GM18873 (cell line): ENCODE data around the gene BLCAP.
"Not testable (repeated sequence)": the region's sequence is repeated elsewhere in the genome, so short reads cannot be mapped to it uniquely, and the experiment has no call there.

Experiments
- ATAC-seq: cut with Tn5 transposase; IDR thresholded peaks from one replicate; pipeline ENCODE4 v1.9.1; 2021; ENCODE audit warnings: mild to moderate bottlenecking, moderate library complexity, moderate number of reproducible peaks; ENCODE audit not compliant: unreplicated experiment, low FRiP score

The BLCAP gene

DNA sequence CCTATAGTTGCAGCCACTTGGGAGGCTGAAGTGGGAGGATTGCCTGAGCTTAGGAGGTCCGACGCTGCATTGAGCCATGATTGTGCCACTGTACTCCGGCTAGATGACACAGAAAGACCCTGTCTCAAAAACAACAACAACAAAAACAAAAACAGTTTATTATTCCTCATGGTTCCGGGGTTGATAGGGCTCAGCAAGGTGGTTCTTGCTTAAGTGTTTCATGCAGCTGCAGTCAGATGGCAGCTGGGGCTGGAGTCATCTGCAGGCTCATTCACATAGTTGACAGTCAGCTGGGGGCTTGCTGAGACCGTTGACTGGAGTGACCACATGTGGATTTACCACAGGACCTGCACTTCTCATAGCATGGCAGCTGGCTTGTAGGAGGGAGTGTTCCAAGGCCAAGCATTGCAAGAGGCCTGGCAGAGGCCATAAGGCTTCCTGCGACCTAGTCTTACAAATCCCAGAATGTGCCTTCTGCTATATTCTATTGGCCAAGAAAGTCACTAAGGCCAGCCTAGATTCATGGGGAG is 35.5 kb downstream of the BLCAP start:
- ATAC-seq = no peak

DNA sequence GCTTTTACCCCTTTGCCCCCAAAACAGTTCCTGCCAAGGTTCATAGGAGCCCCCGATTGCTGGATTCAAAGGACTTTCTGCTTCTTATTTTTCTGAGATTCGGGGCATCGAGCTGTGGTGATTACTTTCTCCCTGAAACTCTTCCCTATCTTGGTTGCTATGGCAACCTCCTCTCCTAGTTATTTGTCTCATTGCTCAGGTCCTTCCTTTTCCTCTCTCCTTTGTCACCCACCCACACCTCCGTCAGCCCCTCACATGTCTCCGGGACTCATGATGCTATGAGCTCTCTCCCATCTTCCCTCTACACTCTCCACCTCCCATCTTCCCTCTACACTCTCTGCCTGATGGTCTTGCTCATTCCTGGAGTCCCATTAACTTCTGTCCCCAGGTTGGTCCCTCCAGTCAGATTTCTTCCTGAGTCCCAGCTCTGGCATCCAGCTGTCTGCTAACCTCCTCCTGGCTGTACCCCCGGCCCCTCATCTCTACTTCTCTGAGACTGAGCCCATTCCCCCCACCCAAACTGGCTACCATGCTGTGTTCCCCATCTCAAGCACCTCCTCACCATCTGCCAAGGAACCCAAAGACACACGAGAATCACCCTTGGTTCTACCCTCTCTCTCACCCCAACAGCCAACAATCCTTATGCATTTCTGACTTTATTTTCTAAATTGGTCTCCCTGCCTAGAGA is 36.9 kb downstream of the BLCAP start:
- ATAC-seq = no peak

DNA sequence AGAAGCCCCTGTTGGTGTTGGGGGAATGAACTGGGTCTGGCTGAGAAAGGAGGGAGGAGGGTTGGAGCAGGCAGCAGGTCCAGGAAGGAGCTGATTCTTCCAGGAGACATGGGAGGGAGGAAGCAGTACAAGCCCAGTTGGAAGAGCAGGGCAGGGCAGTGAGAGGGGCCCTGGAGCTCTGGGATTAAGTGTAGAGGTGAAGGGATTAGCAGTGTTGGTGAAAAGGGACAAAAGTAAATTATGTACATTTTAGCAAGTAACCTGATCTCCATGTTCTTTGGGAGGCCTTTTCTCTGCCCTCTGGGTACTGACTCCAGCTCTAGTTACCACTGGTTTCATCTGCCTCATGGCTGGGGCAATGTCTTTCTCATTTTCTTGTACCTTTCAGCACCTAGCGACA is 41.5 kb downstream of the BLCAP start:
- ATAC-seq = not testable (repeated sequence)

DNA sequence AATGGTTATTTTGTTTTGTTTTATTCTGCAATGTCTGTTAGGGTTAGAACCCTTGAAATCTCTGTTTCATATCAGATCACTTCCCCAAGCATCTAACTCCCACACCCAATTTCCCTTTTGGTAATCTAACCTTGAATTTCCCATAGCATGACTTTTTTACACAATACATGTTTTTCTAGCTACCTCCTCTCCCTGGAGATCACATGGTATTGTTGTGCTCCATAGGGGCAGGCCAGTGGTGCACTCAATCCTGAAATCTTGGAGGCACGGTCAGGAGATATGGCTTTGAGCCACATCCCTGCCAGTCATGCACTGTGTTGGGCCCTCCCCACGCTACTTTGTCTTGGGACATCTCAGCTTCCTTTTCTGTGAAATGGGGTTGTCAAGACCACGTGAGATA is 43.3 kb downstream of the BLCAP start:
- ATAC-seq = no peak

DNA sequence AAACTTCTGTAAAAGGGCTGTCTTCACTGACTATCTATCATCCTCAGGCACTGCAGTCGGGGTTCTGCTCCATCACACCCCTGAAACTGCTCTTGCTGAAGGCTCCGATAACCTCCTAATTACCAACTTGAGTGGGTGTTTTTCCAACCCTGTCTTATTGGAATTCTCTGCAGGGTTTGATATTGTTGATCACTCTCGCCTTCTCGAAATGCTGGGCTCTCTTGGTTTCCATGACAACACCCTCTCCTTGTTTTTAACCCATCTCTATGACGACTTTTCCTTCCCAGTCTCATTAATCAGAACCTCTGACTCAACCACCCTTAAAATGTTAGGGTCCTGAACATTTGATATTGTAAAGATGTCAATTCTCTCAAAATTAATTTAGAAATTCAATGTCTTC is 46.1 kb downstream of the BLCAP start:
- no peak for ATAC-seq

DNA sequence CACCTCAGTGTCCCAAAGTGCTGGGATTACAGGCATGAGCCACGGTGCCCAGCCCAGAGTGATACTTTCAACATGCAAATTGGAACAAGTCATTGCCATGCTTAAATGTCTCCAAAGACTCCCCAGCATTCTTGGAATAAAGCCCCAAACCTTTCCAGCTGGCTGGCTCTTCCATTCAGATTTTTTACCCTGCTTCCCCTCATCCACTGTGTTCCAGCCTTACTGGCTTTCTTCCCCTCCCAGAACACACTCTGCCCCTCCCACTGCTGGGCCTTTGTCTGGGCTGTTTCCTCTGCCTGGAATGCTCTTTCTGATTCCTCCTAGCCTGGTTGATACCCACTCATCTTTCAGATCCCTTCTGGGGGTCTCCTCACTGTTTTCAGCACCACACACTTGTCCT is 46.8 kb downstream of the BLCAP start:
- no peak for ATAC-seq

DNA sequence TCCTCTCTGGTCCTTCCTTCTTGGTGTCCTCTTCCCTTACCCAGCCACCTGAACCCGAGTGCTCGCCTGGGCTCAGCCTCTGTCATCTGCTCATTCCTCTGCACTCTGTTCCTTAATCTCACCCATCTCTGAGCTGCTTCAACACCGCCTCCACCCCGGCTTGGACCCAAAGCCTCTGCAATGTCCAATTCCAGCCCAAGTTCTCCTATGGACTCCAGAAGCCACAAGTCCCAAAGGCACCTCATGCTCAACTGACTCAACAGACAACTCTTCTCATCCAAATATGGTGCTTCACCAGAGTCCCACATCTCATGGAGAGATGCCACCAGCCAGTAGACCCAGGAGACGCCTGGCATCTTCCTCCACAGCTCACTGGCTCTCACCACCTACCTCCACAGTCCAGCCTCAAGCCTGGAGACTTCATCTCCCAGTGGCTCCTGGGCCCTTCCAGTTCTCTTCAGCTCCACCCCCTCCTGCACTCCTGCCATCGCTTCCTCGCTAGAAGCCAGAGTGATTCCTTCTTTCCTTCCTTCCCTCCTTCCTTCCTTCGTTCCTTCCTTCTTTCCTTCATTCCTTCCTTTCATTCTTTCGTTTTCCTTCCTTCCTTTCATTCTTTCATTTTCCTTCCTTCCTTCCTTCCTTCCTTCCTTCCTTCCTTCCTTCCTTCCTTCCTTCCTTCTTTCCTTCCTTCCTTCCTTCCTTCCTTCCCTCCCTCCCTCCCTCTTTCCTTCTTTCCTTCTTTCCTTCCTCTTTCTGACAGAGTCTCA is 47.6 kb downstream of the BLCAP start:
- no peak for ATAC-seq

DNA sequence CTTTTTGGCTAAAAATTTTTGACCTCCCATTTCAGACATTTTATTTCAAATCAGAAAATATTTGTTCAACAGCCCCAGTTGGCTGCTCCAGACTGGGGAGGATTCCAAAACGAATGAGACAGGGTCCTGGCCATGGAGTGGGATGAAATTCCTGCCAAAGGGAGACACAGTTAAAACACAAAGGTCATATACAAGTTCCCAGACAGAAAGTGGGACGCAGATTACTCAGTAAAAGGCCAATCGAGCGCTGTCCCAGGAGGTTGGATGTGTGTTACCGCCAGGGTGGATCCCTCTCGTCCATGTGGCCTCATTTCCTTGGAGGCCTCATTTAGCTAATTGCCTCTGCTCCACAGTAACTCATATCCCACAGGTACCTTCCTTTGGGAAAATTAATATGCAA is 48.4 kb downstream of the BLCAP start:
- ATAC-seq = no peak

DNA sequence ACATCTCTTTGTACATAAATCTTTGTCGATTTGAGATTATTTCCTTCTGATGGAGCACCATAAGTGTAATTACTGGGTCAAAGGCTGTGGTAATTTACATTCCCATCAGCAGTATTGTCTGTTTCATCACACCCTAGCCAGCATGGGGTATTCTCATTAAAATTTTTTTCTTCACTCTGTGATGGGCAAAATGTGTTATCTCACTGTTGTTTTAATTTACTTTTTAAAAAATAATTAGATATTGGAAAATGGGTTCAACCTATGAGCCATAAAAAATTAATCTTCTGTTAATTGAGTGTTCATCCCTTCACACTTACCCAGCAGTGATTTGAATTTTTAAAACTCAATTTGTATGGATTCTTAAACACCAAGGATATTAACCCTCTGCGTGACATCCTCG is 50.6 kb downstream of the BLCAP start:
- ATAC-seq = no peak

DNA sequence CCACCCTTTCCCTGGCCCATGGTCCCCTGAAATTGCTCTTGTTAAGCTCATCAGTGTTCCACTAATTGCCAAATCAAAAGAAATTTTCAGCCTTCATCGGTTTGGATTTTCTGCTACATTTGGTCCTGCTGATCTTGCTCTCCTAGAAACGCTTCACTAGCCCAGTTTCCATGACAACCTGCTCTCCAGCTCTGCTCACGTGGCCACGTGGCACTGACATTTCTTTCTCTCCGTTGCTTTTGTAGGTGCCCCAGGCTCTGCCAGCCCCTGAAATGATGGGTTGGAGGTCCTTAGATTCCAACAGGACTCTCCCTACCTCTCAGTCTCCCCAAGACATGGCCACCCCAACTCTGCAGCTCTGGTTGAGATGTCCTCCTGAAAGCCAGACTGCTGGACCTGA is 52.4 kb downstream of the BLCAP start:
- no peak for ATAC-seq

DNA sequence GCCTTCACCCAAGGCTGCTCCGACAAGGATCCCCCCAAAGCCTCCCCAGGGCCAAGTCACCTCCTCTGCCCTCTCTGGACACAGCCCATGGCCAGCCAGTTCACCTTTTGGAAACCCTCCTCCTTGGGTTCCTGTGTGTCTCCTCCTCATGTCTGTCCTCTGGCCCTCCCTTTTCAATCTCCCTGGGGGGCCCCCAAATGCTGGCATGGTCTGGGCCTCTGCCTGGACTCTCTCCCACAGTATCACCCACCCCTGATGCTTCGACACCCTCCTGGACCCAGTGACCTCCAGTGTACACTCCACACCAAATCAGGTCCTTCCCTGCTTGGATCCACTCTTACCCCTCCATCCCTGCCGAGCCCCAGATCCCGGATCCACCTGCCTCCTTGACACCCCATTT is 53.3 kb downstream of the BLCAP start:
- ATAC-seq = no peak

DNA sequence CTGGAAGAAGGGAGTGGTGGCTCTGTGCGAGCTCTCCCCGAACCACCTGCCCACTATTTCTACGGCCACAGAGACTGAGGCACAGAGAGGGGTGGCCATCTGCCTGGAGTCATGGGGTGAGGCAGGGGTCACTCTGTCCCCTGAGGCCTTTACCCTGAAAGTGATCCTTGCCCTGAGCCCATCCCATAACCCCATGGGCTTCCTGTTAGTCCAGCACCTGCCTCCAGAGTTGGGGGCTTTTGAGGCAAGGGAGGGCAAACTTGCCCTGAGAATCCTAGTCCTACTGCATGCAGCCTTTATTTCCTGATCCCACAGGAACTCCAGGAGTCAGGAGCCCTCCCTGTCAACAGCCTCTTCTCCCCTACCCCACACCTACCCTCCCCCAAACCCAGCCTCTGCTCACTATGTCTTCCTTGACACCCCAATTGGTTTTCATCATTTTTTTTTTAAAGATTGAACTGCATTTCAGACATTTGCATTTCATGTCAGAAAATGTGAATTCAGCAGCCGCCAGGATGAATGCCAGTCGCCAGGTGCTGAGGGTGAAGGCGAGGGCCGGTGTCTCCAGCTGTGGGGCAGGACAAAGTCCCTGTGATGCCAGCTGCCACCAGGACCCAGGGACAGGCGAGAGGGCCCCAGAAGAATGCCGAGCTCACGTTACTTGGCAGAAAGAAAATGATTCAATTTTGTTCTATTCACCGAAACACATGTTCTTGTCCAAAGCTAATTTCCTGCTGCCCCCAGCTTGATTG is 54.3 kb downstream of the BLCAP start:
- no peak for ATAC-seq

DNA sequence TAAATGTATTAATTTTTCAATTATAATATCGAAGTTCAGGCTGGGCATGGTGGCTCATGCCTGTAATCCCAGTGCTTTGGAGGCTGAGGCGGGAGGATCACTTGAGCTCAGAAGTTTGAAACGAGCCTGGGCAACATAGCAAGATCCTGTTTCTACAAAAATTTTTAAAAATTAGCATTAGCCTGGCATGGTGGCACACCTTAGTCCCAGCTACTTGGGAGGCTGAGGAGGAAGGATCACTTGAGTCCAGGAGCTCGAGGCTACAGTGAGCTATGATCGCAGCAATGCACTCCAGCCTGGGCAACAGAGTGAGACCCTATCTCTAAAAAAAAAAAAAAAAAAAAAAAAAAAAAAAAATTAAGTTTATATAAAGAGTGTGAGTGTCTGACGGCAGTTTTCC is 55.2 kb downstream of the BLCAP start:
- ATAC-seq = not testable (repeated sequence)

DNA sequence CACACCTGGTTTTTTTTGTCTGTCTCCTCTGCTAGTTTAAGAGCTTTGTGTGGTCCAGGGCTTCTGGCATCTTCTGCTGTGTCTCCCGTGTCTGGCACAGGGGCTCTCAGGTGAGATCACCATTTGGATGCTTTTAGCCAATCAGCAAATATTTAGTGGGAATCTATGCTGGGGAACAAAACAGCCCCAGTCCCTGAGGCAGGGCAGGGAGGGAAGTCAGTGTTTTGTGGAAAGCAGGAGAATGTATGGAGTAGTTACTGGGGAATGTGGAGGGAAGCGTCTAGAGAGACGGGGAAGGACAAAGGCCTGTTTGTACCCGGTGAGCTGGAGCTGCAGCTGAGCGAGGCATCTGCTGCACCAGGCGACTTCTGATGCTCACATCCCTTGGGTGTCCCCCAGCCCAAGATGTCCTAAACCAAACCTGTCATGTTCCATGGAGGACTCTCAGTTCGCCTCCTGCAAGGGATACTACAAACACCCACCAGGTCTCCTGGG is 55.9 kb downstream of the BLCAP start:
- ATAC-seq = no peak

DNA sequence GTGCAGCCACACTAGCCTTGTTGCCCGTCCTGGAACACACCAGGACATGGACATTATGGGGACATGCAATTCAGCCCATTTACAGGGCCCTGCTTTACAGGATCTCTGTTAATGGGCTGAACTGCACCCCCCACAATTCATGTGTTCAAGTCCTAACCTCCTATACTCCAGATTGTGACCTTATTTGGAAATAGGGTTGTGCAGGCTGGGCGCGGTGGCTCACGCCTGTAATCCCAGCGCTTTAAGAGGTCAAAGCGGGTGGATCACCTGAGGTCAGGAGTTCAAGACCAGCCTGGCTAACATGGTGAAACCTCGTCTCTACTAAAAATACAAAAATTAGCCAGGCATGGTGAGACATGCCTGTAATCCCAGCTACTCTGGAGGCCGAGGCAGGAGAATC is 57.5 kb downstream of the BLCAP start:
- not testable (repeated sequence) for ATAC-seq

DNA sequence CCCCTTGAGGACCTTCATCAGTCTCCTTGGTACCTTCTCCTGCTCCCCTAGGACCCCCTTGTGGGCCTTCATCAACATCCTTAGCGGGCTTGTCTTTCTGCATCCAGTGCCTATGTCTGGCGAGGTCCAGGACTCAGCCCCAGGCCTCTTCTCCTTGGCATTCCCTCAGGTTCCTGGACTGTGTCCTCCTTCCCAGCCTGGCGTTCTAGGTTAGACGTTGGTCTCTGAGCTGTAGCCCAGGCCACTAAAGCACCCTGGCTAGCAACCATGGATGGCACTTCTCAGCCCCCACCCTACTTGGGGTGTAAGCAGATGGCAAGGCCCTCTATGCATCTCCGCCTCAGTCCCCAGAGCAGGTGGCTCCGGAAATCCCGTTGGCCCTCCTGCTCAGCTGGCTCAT is 58.1 kb downstream of the BLCAP start:
- no peak for ATAC-seq

DNA sequence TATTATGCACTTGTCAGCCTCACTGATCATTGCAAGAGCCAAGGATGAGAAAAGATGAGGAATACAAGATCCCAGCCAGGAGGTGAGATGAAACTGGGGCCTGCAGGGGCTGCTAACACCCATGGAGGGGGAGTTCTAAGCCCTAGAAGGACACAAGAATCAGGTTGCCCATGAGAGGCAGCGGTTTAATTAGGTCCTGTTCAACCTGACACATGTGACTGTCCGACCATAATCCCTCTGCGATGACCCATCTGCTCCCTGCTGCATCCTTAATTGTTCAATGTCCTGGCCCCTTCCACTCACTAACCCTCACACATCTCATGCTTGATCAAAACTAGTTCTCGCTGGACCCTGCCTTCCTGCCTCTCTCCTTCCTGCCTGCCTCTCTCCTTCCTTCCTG is 58.8 kb downstream of the BLCAP start:
- no peak for ATAC-seq
